Measurements from ENCODE around the gene CBX8.

The CBX8 gene

DNA sequence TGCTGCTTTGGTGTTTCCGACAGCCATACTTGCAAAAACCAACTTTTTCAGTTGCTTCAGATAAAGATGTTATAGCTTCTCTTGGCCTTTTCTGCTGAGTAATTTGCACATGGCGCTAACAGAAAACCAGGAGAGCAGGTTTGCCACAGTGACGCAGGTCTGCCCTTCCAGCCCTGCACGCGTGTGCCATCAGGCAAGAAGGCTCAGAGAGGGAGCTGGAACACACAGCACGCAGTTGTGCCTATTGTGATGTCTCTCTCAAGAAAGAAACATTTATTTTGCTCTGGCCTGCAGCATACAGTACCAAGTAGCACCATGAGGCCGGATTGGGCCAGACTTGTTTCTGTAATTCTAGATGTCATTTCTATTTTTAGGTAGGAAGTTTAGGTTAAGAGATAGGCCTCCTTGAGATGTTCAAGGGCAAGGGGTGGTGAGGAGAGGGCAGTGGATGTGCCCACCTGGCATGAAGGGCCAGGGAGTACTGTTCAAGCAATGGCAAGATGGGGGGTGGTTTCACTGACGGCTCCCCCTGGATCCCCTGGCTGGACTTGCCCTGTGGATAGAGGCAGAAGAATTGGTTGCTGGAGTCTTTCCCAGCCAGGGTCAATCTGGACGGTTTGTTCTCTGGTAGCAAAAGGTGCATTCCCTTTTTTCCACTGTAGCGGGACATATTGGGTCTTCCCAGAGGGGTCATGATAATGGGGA, 17.1 kb downstream of the CBX8 start:
- no peak for TF ChIP-seq MYC (IDR thresholded peaks at IDR 0.05; ENCODE audit: low read depth, low read length)
- TF ChIP-seq, protein P1, sequence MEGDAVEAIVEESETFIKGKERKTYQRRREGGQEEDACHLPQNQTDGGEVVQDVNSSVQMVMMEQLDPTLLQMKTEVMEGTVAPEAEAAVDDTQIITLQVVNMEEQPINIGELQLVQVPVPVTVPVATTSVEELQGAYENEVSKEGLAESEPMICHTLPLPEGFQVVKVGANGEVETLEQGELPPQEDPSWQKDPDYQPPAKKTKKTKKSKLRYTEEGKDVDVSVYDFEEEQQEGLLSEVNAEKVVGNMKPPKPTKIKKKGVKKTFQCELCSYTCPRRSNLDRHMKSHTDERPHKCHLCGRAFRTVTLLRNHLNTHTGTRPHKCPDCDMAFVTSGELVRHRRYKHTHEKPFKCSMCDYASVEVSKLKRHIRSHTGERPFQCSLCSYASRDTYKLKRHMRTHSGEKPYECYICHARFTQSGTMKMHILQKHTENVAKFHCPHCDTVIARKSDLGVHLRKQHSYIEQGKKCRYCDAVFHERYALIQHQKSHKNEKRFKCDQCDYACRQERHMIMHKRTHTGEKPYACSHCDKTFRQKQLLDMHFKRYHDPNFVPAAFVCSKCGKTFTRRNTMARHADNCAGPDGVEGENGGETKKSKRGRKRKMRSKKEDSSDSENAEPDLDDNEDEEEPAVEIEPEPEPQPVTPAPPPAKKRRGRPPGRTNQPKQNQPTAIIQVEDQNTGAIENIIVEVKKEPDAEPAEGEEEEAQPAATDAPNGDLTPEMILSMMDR (IDR thresholded peaks at IDR 0.05; ENCODE audit: low read depth, low read length), result no peak
- no peak for TF ChIP-seq POLR2A (IDR thresholded peaks at IDR 0.05; ENCODE audit: extremely low read depth, insufficient read length)
- TF ChIP-seq, protein P2, sequence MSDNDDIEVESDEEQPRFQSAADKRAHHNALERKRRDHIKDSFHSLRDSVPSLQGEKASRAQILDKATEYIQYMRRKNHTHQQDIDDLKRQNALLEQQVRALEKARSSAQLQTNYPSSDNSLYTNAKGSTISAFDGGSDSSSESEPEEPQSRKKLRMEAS (IDR thresholded peaks at IDR 0.05; ENCODE audit: low read depth, low read length), result no peak
- peak overlapping the region; percentile 68 for H3K4me3 ChIP-seq (ENCODE audit: low read depth, low read length)
- DNase-seq (ENCODE audit: low read depth), result no peak

DNA sequence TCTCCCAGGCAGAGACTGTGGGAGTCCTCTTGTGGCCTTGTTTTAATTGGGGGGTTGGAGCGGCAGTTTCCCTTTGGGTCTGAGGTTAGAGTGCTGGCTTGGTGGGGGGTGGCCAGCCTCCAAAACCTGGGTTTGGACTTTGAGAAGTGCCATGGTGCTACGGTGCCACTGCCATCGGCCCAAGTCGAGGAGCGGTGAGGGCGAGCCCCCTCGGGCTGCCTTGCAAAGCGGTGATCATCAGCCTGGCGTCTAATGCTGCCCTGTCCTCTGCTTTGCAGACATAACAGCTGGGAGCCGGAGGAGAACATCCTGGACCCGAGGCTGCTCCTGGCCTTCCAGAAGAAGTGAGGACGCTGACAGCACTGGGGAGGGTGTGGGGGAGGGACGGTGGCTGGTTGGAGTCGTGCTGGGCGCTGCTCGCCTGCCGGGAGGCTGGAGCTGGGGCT, 17.8 kb downstream of the CBX8 start:
- TF ChIP-seq, protein P2 (IDR thresholded peaks at IDR 0.05; ENCODE audit: low read depth, low read length), result no peak
- TF ChIP-seq MYC (IDR thresholded peaks at IDR 0.05; ENCODE audit: low read depth, low read length), result no peak
- TF ChIP-seq POLR2A (IDR thresholded peaks at IDR 0.05; ENCODE audit: extremely low read depth, insufficient read length), result no peak
- TF ChIP-seq, protein P1 (IDR thresholded peaks at IDR 0.05; ENCODE audit: low read depth, low read length), result no peak
- DNase-seq (ENCODE audit: low read depth), result peak; percentile 75
- peak overlapping the region; percentile 68 for H3K4me3 ChIP-seq (ENCODE audit: low read depth, low read length)

DNA sequence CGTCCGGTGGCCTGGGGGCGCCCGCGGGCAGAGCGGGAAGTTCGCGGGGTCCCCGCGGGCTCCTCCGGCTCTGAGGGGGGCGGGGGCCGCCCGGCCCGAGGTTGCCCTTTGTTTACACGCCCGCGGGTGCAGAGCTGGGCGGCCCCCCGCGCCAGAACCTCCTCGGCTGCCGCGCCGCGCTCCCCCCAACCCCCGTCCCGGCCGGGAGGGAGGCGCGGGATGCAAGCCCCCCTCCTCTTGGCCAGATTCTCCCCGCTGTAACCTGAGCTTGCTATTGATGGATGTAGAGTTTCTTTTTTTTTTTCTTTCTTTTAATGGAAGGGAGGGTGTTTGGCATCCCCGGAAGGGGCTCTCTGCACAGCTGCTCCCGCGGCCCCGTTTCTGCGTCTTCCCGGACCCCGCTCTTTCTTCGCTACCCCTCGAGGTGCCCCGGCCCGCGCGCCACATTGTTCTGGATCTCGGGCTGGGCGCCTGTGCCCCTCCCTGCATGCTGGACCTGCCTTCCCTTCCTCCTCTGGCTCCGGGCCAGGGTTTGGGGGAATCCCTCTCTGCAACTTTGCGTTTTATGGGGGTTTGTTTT, 18.3 kb downstream of the CBX8 start:
- peak; percentile 80 for DNase-seq (ENCODE audit: low read depth)
- peak overlapping the region; percentile 68 for H3K4me3 ChIP-seq (ENCODE audit: low read depth, low read length)
- TF ChIP-seq, protein P2 (IDR thresholded peaks at IDR 0.05; ENCODE audit: low read depth, low read length), result peak; percentile 55
- TF ChIP-seq MYC (IDR thresholded peaks at IDR 0.05; ENCODE audit: low read depth, low read length) (peak; percentile 70), POLR2A (IDR thresholded peaks at IDR 0.05; ENCODE audit: extremely low read depth, insufficient read length) (no peak)

DNA sequence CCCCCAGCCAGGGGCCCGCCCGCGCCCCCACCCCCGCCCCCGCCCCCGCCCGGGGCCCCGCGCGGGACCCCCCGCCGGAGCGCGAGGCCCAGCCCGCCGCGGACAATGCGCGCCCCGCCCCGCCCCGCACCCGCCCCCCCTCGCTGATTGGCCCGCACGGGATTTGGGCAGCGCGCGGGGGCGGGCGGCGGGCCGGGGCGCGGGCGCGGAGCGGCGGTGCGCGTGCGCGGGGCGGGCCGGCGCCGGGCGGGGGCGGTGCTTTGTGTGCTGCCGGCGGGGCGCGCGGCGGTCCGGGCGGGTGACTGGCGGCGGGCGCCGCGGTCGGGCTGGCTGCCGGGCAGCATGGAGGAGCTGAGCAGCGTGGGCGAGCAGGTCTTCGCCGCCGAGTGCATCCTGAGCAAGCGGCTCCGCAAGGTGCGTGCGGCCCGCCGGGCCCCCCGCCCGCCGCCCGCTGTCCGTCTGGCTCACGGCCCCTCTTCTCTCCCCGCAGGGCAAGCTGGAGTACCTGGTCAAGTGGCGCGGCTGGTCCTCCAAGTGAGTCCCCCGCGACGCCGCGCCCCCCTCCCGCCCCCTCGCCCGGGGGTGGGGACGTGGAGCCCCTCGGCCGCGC, 18.9 kb downstream of the CBX8 start, which contains the start of gene CBX2:
Gene CBX2 (plus strand): TSS at position 255 of the 610 bp plus-strand sequence. CDS start 88 bp downstream, at position 343.
- TF ChIP-seq MYC (IDR thresholded peaks at IDR 0.05; ENCODE audit: low read depth, low read length) (peak; percentile 35; the same call in 1 of the 2 replicates), POLR2A (IDR thresholded peaks at IDR 0.05; ENCODE audit: extremely low read depth, insufficient read length) (peak; percentile 65)
- TF ChIP-seq, protein P2 (IDR thresholded peaks at IDR 0.05; ENCODE audit: low read depth, low read length), result 0 out of 2 replicates have a peak, but pooled peaks have one; percentile 5
- TF ChIP-seq, protein P1 (IDR thresholded peaks at IDR 0.05; ENCODE audit: low read depth, low read length), result no peak
- H3K4me3 ChIP-seq (ENCODE audit: low read depth, low read length), result peak within 1 kb of the TSS; percentile 68
- DNase-seq (ENCODE audit: low read depth), result peak; percentile 80

DNA sequence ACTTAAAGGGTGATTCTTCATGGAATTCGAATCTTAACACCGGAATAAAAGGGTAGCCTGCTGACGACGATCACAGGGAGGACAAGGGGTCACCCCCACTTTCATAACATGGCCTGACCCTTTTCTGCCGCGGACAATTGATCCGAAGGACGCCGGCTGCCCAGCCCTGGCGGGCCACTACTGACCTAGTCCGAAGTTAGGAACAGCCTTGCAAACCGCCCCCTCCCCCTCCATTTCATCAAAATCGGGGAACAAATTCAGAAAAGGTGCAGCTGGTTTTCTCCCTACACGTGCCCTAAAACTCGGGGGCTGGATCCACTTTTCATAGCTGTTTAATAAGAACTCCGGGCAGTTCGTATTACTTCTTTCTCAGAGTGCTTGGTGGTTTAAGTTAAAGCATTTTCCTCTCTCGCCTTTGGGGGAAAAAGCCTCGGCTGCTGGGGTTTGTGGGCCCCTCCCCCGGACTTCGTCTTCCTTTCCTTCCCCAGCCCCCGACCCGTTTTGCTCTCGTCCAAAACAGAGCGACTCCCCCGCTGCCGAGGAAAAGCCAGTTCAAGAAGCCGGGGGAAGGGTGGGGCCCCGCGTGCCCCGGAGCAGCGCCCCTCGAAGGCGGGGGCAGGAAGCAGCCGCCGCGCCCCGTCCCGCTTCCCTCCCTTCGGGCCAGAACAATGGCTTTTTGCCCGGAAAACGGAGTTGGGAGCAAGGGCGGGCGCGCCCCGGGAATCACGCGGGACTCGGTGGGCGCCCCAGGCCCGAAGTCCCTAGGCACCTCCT, 19.6 kb downstream of the CBX8 start:
- peak overlapping the region; percentile 49 for H3K4me3 ChIP-seq (ENCODE audit: low read depth, low read length)
- DNase-seq (ENCODE audit: low read depth), result peak; percentile 86
- TF ChIP-seq POLR2A (IDR thresholded peaks at IDR 0.05; ENCODE audit: extremely low read depth, insufficient read length) (no peak), MYC (IDR thresholded peaks at IDR 0.05; ENCODE audit: low read depth, low read length) (peak; percentile 40; the same call in 1 of the 2 replicates)
- TF ChIP-seq, protein P2 (IDR thresholded peaks at IDR 0.05; ENCODE audit: low read depth, low read length), result peak; percentile 39
- TF ChIP-seq, protein P1 (IDR thresholded peaks at IDR 0.05; ENCODE audit: low read depth, low read length), result peak; percentile 32
